CD4-positive, alpha-beta T cell treated with Interferon alpha-2 for 1 hour (primary cell): ENCODE results near the gene PEPD.
"Not testable (repeated sequence)": the region's sequence is repeated elsewhere in the genome, so short reads cannot be mapped to it uniquely, and the experiment has no call there.

ENCODE experiments used
- DNase-seq, 2 donors: peaks; one replicate each; pipeline ENCODE4 v3.0.0-alpha.2; 2020 to 2022

PEPD gene

DNA sequence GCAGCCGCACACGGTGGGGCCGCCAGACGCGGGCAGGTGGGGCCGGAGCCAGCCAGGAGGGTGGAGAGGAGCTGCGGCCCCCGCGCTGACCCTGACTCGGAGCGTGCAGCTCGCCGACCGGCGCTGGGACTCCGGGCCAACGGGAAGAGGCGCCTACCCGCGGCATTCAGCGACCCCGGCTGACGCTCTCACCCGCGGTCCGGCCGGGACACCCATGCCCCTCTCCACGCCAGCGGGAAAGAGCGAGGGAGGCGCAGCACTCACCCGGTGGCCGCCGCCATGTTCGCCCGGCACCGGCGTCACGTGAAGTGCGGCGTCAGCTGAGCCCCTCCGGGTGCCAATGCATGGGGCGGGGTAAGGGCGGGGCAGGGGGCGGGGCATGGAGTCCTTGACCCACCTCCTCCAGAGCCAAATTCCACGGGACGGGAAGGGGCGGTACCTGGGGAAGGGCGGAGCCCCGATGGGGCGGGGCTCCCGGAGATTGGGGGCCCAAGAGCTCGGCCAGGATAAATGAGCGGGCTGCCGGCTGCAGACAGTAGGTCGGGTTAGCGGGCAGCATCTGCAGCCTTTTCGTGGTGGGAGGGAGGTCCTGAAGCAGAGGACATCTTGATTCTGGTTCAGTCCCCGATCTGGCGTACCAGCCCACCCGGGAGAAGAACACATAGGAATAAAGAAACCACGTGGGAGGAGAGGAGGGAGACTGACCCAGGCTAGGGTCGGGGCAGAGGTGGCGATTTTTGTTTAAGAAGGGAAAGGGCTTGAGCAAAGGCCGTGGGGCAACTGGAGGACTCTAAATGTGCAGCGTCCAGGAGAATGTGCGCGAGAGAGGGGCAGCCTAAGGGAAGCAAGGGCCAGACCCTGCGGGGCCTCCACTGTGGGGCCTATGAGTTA, at the start of gene PEPD:
PEPD (minus strand) TSS at position 312 of the 891 bp plus-strand sequence; CDS start at position 281, 31 bp downstream.
- DNase-seq: peak; percentile 87 to 91

- no peak for DNase-seq
Measured at GRCh38 chr19:33569821-33570220, 48.2 kb upstream of the PEPD start.

DNA sequence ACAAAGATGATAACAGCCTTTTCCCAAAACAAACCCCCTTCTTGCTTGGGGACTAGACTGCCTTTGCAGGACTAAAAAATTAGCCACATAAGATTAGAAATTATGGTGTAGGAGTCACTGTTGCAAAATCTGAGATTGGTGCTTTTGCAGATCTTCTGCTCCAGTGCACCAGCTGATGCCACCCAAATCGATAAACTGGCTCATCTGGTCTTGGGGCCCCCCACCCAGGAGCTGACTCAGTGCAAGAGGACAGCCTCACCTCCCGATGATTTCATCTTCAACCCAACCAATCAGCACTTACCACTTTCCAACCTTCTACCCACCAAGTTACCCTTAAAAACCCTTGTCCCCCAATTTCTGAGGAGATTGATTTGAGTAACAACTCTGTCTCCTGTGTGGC, 47.1 kb upstream of the PEPD start:
- no peak for DNase-seq

DNA sequence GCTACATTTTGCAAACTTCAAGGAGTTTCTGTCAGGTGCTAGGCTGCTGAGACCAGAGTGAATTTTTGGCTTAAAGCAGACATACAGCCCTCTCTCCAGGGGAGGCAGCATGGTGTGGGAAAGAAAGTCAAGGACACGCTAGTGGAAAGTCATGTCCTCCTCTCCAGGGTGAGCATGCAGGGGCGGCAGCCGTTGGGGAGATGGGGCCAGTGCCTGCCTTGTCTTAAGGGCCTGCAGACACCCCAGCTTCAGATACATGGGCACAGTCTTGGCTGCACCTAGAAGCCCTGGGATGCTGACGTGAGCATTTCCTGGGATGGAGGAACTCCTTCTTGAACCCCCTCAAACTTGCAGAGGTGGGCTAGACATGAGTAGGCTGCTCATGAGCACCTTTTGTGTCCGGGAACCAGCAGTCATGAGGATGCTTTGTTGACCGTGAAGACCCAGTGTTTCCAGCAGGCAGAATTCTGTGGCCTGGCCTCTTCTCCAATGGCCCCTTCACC, 43.3 kb upstream of the PEPD start:
- no peak for DNase-seq

DNA sequence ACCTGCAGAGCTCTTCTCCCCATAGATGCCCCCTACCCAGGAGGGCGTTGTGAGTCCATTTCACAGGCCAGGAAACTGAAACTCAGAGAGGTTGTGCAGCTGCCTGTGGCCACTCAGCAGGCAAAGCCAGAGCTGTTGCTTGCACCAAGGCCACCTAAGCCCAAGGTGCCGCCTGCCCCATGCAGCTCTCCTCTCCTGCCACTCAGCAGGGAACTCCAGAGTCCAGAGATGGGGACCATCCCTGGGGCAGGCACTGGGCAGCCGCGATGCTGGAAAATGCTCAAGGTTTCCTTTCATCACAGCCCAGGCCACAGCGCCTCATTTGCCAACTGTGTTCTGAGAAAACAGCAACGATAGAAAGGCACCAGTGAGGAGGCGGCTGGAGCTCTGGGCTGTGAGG, 41.0 kb upstream of the PEPD start:
- DNase-seq: no peak

DNA sequence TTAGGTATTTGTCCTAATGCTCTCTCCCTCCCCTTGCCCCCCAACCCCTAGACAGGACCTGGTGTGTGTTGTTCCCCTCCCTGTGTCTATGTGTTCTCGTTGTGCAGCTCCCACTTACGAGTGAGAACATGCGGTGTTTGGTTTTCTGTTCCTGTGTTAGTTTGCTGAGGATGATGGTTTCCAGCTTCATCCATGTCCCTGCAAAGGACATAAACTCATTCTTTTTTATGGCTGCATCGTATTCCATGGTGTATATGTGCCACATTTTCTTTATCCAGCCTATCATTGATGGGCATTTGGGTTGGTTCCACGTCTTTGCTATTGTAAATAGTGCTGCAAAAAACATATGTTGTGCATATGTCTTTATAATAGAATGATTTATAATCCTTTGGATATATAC, 40.1 kb upstream of the PEPD start:
- not testable (repeated sequence) for DNase-seq

DNA sequence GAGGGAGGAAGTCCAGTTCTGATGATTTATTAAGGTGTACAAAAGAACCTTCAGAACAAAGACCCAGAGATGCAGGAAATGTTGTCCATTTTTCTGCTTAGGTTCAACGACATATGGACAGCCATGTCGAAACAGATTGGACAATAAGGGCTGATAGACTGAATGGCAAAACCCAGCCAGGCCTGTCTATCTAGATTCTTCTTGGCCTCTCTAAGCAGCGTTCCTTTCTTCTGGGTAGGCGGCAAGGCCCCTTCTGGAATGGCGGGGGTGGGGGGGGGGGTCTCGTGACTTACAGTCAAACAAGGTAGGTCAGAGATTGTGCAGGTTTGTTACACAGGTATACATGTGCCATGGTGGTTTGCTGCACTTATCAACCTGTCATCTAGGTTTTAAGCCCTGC, 39.7 kb upstream of the PEPD start:
- no peak for DNase-seq

- no peak for DNase-seq
Measured at GRCh38 chr19:33559996-33560395, 38.4 kb upstream of the PEPD start.

- DNase-seq: no peak
Measured at GRCh38 chr19:33558856-33559255, 37.3 kb upstream of the PEPD start.

- DNase-seq: no peak
Measured at GRCh38 chr19:33558151-33558550, 36.6 kb upstream of the PEPD start.

DNA sequence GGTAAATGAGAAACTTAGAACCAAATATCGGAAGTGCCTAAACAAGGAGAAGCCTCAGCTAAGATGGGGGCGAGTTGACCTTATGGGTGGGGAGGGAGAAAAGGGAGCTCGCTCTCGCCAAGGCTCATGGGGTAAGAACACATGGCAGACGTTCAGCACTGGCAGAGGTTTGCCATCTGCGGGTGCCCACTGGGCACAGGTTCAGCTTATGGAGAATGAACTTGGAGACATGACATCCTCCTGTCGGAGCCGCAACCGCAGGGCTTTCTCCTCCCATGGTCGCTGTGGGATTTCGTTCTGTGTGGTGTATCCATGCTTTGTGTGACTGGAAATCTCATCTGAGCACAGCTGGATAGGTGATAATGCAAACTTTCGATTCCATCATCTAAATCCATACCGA, 36.1 kb upstream of the PEPD start:
- no peak for DNase-seq

DNA sequence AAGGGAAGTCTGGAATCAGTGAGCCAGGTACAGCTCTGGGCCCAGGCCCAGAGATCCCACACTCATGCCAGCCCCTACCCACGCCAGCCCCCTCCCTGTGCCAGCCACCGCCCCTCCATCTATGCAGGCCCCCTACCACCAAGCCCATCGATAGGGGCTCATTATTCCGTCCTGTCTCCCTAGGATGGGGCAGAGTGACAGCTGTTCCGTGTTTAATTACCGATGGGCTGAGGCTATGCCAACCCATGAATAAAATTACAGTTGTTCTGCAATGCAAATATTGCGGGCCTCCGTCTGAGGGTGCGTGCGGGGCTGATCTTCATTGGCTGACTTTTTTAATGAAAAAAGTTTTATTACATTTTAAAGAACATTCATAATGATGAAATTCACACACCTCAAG, 35.6 kb upstream of the PEPD start:
- DNase-seq: no peak

GRCh38 chr19:33556261-33556660, 34.7 kb upstream of the PEPD start:
- no peak for DNase-seq

- not testable (repeated sequence) for DNase-seq
Measured at GRCh38 chr19:33555726-33556125, 34.1 kb upstream of the PEPD start.

DNA sequence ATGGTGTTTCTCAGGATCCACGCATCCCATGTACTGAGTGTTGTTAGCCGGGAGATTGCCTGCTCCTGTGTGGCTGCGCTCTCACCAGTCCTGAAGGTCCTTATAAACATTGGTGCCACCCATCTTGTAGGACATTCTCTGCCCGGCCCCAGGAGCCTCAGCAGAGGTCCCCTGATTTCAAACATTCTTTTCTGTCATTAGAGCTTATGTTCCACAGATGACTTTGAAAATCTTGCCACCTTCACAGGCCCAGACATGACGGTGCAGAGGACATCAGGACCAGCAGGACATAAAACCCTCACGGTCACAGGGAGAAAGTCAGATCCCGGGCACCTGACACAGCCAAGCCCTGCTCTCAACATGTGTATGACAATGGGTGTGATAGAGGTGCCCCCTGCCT, 33.2 kb upstream of the PEPD start:
- no peak for DNase-seq

DNA sequence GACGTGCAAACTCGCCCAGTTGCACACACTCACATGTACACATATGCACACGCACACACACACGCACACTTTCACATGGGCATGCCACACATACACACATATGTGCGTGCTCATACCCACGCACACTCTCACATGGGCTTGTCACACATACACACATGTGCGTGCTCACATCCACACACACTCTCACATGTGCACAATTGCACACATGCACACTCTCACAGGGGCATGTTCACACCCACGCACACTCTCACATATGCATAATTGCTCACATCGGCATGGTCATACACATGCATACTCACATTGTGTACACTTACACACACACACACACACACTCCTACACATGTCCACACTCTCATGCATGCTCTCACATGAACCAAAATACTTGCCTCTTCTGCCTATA, 32.8 kb upstream of the PEPD start:
- no peak for DNase-seq

GRCh38 chr19:33553530-33554310, 32.1 kb upstream of the PEPD start:
- DNase-seq: no peak

- no peak for DNase-seq
Measured at GRCh38 chr19:33552928-33553279, 31.3 kb upstream of the PEPD start.

DNA sequence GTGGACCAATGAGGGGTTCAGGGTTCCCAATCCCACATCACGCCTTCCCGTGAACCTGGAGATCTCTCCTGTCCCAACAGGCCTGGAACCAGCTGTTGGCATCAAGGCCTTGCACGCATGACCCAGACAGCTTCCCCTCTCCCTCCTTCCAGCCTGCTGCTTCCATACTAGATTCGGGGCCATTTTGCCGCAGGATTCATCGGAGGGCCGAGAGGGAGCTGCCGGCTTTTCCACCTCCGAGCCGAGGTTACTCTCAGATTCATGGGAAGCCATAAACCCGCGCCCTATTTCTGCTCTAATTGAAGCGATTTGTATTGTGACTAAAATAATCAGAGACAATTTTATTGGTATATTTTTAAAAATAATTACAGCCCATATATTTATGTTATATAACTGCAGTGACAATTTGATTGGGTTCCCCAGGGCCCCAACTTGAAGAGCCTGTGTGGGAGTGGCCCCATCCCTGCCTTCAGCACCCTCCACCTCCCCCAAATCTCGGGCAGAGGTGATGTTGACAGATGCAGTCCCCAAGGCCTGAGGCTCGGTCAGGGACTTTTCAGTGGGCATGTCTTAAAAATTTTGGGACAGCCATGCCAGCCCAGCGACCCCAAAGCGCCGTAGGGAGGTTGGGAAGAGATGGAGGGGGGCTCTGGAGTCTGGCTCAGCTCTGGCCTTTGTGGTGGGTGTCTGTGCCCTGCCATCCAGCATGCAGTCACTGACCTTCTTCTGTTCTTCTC, 30.8 kb upstream of the PEPD start:
- no peak for DNase-seq

- DNase-seq: no peak
Measured at GRCh38 chr19:33551676-33552075, 30.1 kb upstream of the PEPD start.

DNA sequence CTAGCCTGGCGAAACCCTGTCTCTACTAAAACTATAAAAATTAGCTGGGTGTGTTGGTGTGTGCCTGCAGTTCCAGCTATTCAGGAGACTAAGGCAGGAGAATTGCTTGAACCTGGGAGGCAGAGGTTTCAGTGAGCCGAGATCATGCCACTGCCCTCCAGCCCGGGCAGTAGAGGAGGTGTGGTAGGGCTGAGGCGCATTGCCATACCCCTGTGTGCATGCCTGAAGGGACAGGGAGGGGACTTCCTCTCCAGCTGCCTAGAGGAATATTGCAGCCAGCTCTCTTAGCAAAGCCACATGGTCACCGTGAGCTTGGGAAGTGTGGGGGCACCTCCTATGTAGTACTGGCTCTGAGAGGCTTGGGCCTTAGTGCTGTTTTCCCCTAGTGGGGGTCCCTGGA, 29.2 kb upstream of the PEPD start:
- no peak for DNase-seq

DNA sequence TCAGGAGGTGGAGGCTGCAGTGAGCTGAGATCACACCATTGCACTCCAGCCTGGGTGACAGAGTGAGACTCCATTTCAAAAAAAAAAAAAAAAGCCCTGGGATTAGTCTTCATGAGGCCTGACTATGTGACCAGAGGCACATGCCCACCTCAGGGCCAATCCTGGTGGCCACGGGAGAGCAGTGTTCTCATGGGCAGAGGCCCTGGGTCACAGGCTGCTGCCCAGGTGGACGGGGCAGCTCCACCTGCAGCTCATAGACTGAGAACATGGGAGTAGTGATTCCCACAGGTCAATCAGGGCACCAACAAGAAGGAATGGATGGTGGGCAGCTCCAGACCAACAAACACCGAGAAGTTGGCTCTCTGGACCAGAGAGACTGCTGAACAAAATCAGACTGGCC, 26.1 kb upstream of the PEPD start:
- no peak for DNase-seq

GRCh38 chr19:33546656-33547055, 25.1 kb upstream of the PEPD start:
- DNase-seq: no peak
